ENCODE measurements around the gene CTNNBL1. TPM values are rescaled to one million over a fixed set of nuclear protein-coding genes. Genes with fewer than 3 reads are reported as not detected.

Gene CTNNBL1
- total RNA-seq, 1 donor from 2014 or later: 45.8 TPM

DNA sequence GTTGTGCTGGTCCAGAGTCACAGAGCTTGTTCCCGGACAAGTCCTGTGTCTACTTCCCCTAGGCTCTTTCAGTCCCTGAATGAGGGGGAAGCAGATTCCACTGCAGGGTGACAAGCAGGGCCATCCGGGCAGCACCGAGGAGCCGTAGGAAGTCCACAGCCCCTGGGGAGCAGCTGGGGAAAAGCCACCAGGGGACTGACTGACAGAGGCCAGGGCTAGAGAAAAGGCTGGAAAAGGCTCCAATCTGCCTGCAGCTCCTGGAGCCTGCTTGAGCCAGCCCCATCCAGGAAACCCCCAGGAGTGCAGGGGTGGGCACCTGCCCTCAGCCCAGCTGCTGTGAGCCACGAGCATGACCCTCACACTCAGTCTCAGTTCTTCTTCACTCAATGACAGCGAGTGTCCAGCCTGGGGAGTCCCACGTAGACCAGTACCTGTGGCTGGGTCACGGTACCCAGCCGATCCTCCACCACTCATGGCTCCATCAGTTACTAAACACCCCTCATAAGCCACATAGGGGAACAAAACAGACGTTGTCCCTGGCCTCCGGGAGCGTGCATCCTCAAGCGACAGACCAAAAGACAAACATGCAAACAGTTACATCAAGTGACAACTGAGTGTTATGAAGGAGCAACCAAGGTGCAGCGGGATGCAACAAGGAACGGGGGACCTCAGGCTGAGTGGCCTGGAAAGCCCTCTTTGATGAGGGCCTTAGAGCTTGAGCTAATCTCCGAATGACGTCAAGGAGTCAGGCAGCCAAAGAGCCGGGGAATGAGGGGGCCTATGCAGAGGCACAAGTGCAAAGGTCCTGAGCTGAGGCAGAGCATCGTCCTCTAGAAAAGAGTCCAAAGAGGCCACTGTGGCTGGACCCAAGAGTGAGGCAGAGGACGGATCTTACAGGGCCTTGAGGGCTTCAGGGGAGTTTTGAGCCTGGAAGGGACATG is 184.3 kb downstream of the CTNNBL1 start:
- DNase-seq (ENCODE audit: low read depth, low spot score): no peak

DNA sequence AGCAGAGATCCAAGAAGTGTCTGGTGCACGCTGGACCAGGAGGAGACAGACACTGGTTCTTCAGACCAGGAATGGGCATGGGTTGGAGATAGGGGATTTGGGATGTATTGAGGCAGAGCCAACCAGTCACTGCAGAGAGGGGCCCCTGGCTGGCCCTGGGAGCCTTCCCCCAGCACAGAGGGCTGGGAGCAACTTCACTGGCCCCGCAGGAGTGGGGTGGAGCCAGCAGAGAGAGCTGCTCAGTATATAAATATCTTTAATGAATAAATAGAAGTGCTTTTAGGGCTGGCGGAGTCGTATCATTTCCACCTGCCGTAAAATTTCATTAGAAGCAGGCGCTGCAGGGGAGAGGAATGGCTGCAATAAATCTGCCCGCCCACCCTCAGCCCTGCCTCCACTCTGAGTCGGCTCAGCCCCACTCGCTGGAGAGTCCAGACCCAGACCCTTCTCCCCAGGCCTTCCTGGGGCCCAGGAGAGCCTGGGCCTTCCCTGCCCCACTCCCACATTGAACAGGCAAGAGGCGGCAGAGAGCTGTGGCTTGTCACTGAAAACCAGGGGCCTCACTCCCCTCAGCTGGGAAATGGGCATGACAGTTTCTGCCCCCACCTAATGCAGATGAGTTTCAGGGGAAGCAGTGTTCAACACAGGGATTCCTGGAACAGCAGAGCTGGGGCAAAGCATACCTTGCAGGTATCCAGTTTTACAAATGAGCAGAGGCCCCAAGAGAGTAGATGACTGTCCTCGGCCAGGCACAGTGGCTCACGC is 185.2 kb downstream of the CTNNBL1 start:
- no peak for DNase-seq (ENCODE audit: low read depth, low spot score)

DNA sequence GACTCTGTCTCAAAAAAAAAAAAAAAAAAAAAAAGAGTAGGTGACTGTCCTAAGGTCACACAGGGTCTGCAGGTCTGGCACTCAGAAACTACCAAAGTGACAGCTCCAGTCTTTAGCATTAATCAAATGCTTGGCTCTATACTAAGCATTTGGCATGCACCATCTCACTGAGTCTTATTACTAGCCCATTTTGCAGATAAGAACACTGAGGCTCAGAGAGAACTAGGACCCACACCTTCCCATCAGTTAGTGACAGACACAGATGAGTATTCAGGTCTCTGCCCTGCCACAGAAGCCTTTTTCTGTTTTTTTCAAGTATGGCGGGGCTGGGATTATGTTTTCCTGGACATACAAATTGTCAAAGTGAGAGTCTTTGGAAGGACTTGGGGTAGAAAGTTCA is 186.0 kb downstream of the CTNNBL1 start:
- DNase-seq (ENCODE audit: low read depth, low spot score): no peak

DNA sequence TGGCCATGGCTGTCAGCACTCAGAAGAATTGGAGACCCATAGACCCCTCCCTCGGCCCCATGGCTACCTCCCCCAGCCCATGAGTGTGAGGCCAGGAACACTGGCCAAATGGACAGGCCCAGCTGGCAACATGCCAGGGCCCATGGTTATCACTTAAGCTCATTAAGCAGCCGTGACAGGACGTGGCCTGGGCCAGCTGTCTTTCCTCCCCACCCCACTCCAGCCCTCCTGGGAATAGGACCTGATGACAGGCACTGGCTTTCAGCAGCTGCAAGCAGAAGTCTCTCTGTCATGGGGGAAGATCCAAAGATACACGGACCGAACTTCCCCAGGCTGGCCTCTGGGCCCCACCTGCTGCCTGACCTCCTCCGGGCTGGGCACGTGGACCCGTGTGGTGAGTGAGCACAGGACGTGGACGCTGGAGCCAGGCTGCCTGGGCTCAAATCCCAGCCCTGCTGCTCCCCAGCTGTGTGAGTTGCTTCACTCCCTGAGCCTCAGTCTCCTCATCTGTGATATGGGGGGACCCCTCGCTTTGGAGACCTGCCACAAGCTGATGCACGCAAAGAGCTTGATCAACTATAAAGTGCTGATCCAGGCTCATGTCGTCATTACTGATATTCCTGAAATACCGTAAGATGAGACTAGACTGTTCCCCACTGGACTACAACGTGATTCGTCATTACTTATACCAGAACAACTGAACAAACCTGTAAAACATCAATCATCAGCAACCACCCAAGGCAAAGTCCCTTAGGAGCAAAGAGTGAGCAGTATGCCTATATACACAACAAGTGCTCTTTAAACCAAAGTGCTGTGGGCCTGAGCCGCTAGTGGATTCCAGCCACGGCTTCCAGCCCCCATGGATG is 187.1 kb downstream of the CTNNBL1 start:
- no peak for DNase-seq (ENCODE audit: low read depth, low spot score)

DNA sequence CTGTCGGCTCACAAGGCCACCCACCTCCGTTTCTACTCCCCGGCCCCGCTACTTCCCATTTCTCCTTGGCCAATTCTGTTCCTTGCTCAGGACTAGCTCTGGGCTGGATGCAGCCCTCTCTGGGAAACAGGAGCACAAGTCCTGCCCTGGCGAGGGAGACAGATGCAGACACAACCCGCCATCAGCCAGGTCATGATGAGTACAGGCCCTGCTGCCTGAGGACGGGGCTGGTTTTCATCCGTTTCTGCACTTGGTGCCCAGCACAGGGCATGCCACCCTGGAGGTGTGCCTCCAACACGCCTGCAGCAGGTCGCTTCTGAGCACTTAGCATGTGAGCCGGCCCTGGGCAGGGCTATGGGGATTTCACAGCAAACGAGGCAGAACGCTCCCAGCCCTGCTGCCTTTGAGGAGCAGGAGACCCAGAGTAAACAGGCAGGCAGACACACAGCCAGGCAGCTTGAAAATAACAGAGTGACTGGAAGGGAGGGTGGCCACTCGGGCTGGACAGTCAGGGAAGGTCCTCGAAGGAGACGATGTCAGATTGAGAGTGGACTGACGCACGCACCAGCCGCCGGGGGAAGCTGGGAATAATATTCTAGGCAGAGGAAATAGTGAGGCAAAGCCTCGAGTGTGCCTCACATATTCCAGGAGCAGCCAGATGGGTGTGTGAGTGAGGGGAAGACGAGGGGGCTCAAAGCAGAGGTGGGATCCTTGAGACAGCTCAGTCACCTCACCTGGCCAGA is 187.9 kb downstream of the CTNNBL1 start:
- no peak for DNase-seq (ENCODE audit: low read depth, low spot score)

DNA sequence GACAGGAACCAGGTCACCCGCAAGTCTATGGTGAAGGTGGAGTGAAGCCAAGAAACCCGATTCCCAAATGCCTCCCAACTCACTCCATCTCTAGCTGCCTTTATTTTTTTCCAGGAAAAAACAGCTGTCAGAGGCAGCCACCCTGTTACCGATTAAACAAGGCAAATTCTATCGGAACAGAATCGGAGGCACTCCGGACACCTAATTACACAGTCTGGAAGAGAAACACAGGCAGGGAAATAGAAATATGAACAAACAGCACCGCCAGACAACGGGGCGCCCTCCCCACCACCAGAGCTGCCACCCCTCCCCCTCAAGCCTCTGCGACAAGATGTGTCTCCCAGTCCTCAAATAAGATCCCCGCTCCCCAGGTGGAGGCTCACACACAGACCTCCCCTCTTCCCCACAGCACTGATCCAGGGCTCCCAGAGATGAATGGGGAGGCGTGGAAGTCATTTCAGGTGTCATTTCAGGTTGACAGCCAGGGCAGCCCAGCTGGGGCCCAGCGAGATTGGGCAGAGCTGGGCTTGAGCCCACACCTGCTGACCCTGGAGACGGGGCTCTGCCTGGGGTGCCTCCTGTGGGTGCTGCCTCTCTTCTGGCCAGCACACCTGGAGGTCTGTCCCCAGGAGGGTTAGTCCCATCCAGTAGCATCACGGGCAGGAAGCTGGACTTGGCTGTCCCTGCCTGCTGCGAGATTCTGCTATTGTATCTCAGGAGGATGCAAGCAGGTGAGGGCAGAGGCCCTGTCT is 189.3 kb downstream of the CTNNBL1 start:
- DNase-seq (ENCODE audit: low read depth, low spot score): no peak

DNA sequence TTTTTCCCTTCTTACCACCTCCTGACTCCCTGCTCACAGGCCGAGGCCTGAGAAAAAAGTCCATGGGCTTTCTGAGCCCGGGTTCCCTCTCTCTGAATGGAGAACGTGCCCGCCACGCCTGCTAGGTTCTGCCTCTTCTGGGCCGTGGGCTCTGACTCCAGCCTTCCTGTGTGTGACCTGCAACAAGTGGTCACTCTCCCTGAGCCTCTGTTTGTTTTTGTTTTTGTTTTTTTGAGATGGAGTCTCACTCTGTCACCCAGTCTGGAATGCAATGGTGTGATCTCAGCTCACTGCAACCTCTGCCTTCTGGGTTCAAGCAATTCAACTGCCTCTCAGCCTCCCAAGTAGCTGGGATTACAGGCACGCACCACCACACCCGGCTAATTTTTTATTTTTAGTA is 191.2 kb downstream of the CTNNBL1 start:
- no peak for DNase-seq (ENCODE audit: low read depth, low spot score)

DNA sequence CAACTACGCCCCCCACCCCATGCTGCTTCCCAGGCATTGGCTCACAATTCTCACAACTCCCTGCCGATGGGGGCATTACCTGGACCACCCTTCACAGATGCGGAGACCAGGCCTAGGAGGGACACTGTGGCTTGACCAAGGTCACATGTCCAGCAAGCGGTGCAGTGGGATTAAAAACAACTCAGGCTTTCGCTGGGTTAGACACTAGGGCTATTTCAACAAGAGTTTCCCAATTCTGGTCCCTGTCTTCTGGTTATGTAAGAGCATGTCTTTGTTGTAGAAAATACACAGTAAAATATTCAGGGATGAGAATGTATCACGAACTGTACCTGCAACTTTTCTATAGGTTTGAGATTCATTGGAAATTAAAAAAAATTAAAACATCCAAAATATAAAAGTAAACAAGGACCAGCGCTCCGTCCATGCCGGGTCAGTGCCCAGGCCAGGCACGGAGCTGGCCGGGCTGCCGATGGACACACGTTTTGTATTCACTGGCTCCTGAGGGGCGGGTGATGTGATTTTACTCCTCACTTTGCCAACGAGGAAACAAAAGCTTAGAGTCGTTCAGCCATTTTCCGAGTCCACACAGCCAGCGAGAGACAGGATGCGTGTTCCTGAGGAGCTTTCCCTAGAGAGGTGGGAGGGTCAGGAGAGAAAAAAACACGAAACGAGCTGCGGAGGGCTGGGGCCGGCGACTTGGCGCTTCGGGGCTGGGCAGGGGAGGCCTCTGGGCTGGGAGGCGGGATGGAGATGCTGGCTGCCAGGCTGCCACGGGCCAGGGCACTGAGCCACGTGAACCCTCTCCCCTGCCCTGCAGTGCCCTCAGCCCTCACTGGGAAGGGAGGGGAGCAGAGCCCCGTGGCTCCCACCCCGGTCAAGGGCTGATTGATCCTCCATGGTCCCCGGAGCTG is 192.0 kb downstream of the CTNNBL1 start:
- DNase-seq (ENCODE audit: low read depth, low spot score): no peak

DNA sequence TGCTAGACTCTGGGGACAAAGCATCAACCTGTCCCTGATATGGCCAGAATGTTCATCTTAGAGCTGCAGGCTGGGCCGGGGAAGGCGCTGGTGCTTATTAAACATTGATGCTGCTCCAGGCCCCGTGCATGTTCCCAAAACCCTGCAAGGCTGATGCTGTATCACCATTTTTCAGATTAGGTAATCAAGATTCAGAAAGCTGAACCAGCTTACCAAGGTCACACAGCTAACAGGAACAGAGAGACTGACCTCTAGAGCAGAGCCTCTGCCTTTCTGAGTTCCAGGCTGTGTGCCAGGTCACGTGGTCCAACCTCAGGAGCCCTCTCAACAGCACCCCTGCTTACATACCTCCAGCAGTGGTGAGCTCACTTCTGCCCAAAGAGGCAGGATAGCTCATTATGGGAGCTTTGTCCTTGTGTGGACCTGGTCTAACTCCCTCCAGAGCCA is 193.0 kb downstream of the CTNNBL1 start:
- no peak for DNase-seq (ENCODE audit: low read depth, low spot score)

DNA sequence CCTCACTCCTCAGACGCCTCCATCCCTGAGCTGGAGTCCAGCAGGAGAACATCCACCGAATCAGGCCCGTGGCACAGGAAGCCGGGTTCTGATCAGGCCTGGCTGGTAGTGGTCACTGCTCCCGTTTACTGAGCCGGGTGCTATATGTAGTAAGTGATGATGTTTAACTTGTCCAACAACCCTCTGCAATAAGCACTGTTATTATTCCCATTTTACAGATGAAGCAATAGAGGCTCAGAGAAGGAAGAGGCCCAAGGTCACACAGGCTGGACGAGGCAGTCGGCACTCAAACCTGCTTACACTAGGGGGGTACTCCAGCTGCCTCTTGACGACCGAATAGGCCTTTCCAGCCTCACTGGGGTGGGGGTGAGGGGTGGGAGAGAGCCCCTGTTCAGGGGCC is 194.8 kb downstream of the CTNNBL1 start:
- DNase-seq (ENCODE audit: low read depth, low spot score): no peak

DNA sequence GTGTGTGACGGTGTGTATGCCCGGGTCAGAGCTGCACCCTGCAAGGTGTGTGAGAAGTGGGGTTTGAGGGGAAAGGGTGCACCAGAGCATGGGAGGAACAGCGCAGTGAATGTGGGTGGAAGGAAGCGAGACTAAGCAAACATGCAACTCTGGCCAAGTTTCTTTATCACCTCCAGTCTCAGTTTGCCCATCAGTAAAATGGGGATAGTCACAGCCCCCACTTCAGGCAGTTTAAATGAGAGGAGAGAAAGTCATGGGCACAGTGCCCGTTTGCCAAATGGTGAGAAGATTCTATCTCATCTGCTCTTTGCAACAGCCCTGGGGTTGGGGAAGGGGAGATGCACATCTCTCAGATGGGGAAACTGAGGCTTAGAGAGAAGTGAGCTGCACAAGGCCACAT is 196.3 kb downstream of the CTNNBL1 start:
- no peak for DNase-seq (ENCODE audit: low read depth, low spot score)

DNA sequence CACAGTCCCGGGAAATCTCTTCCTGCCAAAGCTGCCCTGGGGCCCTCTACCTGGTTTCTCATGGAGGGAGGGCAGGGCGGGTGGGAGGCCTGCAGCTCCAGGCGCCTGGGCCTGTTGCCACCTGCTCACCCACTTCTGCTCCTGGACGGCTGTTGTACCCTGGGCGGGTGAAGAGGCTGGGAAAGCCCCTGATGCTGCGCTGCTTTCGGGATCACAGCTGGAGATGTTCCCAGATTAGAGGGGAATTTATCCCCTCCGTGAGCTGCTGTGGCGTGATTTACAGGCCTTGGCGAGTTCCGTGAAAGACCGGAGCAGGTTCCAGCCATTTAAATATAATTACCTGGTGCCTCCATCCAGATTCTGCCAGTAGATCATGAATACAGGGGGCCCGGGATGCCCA is 196.8 kb downstream of the CTNNBL1 start:
- no peak for DNase-seq (ENCODE audit: low read depth, low spot score)

DNA sequence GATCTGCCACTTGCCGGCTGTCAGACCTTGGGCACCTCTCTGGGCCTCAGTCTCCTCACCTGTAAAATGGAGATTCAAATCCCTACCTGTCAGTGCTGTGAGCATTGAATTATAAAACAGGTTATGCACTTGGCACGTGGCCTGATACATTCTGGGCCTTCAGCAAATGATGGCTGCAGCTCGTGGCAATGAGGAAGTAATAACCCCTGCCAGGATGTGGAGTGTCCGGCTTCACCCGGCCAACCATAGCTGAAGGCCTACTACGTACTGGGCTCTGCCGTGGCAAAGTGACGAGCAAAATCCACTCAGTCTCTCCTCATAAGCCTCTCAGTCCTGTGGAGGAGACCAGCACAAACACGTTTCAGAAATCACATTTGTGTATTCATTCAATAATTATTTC is 198.2 kb downstream of the CTNNBL1 start:
- DNase-seq (ENCODE audit: low read depth, low spot score): no peak

DNA sequence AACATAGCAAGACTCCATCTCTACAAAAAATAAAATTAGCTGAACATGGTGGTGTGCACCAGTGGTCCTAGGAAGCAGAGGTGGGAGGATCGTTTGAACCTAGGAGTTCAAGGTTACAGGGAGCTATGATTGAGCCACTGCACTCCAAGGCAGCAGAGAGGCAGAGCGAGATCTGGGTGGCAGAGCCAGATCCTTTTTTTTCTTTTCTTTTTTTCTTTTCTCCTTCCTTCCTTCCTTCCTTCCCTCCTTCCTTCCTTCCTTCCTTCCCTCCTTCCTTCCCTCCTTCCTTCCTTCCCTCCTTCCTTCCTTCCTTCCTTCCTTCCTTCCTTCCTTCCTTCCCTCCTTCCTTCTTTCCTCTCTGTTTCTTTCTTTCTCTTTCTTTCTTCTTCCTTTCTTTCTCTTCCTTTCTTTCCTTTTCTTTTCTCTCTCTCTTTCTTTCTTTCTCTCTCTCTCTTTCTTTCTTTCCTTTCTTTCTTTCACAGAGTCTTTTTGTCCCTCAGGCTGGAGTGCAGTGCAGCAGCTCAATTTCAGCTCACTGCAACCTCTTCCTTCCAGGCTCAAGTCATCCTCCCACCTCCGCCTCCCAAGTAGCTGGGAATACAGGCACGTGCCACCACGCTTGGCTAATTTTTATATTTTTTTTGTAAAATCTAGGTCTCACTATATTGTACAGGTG is 199.9 kb downstream of the CTNNBL1 start:
- no peak for DNase-seq (ENCODE audit: low read depth, low spot score)

DNA sequence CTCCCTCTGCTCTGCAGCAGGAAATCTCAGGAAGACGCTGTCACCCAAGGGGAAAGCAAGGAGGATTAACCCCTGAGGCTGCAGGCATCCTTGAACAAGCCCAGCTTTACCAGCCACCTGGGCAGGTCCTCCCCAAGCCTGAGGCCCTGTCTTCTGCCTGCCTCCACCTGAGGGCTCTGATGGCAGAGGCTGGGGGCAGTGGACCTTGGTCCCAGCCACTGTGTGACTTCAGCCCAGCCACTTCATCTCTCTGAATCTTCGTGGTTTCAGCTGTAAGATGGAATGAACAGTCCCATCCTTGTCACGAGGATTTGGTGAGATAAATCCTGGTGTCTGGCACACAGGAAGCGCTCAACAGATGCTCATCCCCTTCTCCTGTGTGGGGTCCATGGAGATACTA is 200.6 kb downstream of the CTNNBL1 start:
- no peak for DNase-seq (ENCODE audit: low read depth, low spot score)

DNA sequence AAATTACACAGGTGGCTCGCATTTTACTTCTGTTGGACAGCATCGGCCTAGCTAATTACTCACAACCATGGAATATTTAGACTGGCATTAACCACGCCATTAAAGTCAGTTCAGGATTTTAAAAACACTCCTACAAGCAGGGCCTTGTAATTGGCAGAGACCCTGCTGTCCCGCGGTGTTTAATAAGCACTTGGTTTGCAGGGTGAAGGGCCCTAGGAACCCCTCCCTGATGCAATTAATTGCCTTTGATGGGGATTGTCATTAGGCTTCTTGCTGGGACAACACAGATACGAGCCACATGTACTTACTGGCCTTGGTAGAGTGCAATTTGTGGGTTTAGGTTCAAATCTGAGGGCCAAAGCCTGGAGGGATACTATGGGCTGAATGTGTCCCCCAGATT is 201.3 kb downstream of the CTNNBL1 start:
- no peak for DNase-seq (ENCODE audit: low read depth, low spot score)

DNA sequence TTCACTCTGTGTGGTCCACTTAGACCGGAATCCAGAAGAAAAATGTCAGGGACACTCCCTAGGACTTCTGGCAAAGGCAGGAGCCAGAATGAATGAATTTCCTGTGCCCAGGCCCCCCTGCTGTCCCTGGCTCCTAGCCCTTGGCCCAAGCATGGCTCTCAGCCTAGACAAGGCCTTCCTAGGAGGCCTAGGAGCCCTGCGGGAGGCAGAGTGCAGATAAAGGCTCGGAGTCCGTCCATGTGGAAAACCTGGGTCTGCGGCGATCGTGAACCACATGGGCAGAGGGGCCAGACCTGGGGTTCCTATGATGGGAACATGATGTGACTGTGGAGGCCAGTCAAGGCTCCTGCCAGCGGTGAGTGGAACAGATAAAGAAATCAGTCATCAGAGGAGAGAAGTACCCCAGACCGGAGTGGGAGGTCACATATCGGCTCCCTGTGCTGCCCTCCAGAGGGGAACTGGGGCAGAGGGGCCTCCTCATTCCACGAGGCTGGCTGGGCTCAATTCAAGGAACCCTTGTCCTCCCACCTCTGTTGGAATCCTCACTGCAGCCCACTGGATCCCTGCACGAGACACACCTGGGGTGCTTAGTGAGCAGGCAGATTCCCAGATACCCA is 203.2 kb downstream of the CTNNBL1 start:
- DNase-seq (ENCODE audit: low read depth, low spot score): no peak

Measured in pulmonary artery endothelial cell (primary cell).